ENCODE data around the gene UMAD1. TPM values are rescaled to one million over a fixed set of nuclear protein-coding genes. Genes with fewer than 3 reads are reported as not detected.

UMAD1 gene
- total RNA-seq, 1 donor: 17.0 TPM

DNA sequence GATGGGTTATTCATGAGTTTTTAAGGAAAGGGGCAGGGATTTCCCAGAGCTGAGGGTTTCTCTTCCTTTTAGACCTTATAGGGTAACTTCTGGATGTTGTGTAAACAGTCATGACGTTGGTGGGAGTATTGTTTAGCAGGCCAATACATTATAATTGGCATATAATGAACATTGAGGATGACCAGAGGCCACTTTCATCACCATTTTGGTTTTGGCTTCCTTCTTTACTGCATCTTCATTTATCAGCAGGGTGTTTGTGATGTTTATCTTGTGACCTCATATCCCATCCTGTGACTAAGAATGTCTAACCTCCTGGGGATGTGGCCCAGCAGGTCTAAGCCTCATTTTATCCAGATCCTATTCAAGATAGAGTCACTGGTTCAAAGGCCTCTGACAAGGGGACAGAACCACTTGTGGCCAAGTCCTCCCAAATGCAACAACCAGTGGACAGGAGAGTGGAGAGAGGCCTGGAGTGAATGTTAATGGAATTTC is 155.1 kb downstream of the UMAD1 start:
- Histone ChIP-seq H3K27ac (ENCODE audit: low read depth, low read length) (peak overlapping the region; percentile 34), H3K4me1 (ENCODE audit: insufficient read depth, low read length) (peaks cover 6% of the 10 kb centered on the region), H2AFZ (ENCODE audit: low read length) (no peak overlapping the region), H4K20me1 (ENCODE audit: insufficient read depth, low read length) (no peaks in the 10 kb centered on the region), H3K4me3 (ENCODE audit: insufficient read depth, low read length) (no peak overlapping the region), H3K4me2 (ENCODE audit: insufficient read depth, low read length) (no peak overlapping the region), H3K27me3 (ENCODE audit: insufficient read depth, low read length) (no peaks in the 10 kb centered on the region), H3K36me3 (ENCODE audit: insufficient read depth, low read length) (no peaks in the 10 kb centered on the region), H3K79me2 (ENCODE audit: insufficient read depth, low read length) (no peaks in the 10 kb centered on the region), H3K9me3 (ENCODE audit: low read depth, low read length) (no peaks in the 10 kb centered on the region)
- TF ChIP-seq, protein P1, sequence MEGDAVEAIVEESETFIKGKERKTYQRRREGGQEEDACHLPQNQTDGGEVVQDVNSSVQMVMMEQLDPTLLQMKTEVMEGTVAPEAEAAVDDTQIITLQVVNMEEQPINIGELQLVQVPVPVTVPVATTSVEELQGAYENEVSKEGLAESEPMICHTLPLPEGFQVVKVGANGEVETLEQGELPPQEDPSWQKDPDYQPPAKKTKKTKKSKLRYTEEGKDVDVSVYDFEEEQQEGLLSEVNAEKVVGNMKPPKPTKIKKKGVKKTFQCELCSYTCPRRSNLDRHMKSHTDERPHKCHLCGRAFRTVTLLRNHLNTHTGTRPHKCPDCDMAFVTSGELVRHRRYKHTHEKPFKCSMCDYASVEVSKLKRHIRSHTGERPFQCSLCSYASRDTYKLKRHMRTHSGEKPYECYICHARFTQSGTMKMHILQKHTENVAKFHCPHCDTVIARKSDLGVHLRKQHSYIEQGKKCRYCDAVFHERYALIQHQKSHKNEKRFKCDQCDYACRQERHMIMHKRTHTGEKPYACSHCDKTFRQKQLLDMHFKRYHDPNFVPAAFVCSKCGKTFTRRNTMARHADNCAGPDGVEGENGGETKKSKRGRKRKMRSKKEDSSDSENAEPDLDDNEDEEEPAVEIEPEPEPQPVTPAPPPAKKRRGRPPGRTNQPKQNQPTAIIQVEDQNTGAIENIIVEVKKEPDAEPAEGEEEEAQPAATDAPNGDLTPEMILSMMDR (IDR thresholded peaks at IDR 0.05; ENCODE audit: extremely low read depth, low read depth, low read length): no peak
- DNase-seq (ENCODE audit: insufficient read length, low spot score, missing footprints): no peak

DNA sequence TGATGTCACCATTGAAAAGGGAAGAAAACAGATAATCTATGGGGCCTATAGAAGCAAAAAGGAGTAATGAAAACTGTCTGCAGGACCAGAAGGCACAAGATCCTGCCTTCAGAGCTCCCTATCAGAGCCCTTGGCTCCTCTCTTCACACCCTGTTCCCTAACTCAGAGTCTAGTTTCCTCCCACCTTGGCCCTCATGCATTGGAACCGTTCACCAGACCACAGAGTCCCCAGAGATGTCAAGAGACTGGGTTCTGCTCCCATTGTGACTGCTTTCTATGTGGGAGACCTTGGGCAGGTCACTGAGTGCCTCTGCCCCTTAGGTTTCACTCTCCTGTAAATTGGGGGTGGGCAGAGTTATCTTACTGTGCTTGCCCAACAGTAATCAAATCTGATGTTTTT is 158.0 kb downstream of the UMAD1 start:
- TF ChIP-seq, protein P1 (IDR thresholded peaks at IDR 0.05; ENCODE audit: extremely low read depth, low read depth, low read length): no peak
- Histone ChIP-seq H2AFZ (ENCODE audit: low read length) (no peak overlapping the region), H3K27me3 (ENCODE audit: insufficient read depth, low read length) (no peaks in the 10 kb centered on the region), H3K36me3 (ENCODE audit: insufficient read depth, low read length) (no peaks in the 10 kb centered on the region), H3K4me2 (ENCODE audit: insufficient read depth, low read length) (no peak overlapping the region), H3K4me3 (ENCODE audit: insufficient read depth, low read length) (no peak overlapping the region), H3K4me1 (ENCODE audit: insufficient read depth, low read length) (peaks cover 6% of the 10 kb centered on the region), H3K79me2 (ENCODE audit: insufficient read depth, low read length) (no peaks in the 10 kb centered on the region), H3K9me3 (ENCODE audit: low read depth, low read length) (no peaks in the 10 kb centered on the region), H4K20me1 (ENCODE audit: insufficient read depth, low read length) (no peaks in the 10 kb centered on the region), H3K27ac (ENCODE audit: low read depth, low read length) (no peak overlapping the region)
- DNase-seq (ENCODE audit: insufficient read length, low spot score, missing footprints): no peak

DNA sequence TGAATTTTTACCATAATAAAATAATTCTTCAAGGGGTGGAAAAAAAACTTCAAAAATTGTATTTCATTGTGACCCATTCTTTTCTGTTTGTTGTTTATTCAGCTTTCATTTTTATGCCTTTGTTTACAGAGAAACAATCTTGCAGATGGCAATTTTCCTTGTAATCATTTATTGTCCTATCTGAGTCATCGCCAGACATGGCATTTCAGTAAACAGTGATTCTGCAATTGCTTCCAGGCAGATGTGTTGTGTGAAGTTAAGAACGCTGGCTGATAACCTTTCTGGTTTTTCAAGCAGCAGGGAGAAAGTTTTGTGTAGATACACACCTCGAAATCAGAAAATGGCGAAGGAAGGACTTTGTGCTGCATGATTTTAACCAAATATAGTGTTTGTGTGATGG is 158.6 kb downstream of the UMAD1 start:
- Histone ChIP-seq H3K4me2 (ENCODE audit: insufficient read depth, low read length) (no peak overlapping the region), H3K9me3 (ENCODE audit: low read depth, low read length) (no peaks in the 10 kb centered on the region), H3K4me3 (ENCODE audit: insufficient read depth, low read length) (no peak overlapping the region), H3K27ac (ENCODE audit: low read depth, low read length) (no peak overlapping the region), H3K4me1 (ENCODE audit: insufficient read depth, low read length) (peaks cover 6% of the 10 kb centered on the region), H2AFZ (ENCODE audit: low read length) (no peak overlapping the region), H3K36me3 (ENCODE audit: insufficient read depth, low read length) (no peaks in the 10 kb centered on the region), H4K20me1 (ENCODE audit: insufficient read depth, low read length) (no peaks in the 10 kb centered on the region), H3K79me2 (ENCODE audit: insufficient read depth, low read length) (no peaks in the 10 kb centered on the region), H3K27me3 (ENCODE audit: insufficient read depth, low read length) (no peaks in the 10 kb centered on the region)
- DNase-seq (ENCODE audit: insufficient read length, low spot score, missing footprints): no peak
- TF ChIP-seq, protein P1 (IDR thresholded peaks at IDR 0.05; ENCODE audit: extremely low read depth, low read depth, low read length): no peak

DNA sequence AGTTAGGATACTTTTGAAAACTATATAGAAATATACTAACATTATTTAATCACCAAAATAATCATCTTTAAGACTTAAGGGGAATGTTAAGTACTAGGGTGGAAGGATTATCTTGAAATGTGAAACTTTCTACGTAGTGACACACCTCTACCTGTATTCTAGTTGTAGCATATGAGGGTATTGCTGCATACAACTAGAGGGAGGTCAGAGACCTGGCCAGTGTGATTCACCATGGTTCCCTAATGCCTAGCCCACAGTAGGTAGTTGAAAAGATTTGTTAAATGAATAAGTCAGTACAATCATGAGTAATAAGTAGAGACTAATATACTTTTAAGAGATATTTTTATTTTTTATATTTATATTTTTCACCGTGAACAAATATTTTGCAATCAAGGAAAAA is 162.0 kb downstream of the UMAD1 start:
- Histone ChIP-seq H3K4me2 (ENCODE audit: insufficient read depth, low read length) (no peak overlapping the region), H3K27me3 (ENCODE audit: insufficient read depth, low read length) (no peaks in the 10 kb centered on the region), H3K36me3 (ENCODE audit: insufficient read depth, low read length) (no peaks in the 10 kb centered on the region), H4K20me1 (ENCODE audit: insufficient read depth, low read length) (no peaks in the 10 kb centered on the region), H3K9me3 (ENCODE audit: low read depth, low read length) (no peaks in the 10 kb centered on the region), H3K4me1 (ENCODE audit: insufficient read depth, low read length) (no peaks in the 10 kb centered on the region), H2AFZ (ENCODE audit: low read length) (no peak overlapping the region), H3K4me3 (ENCODE audit: insufficient read depth, low read length) (no peak overlapping the region), H3K27ac (ENCODE audit: low read depth, low read length) (no peak overlapping the region), H3K79me2 (ENCODE audit: insufficient read depth, low read length) (no peaks in the 10 kb centered on the region)
- TF ChIP-seq, protein P1 (IDR thresholded peaks at IDR 0.05; ENCODE audit: extremely low read depth, low read depth, low read length): no peak
- no peak for DNase-seq (ENCODE audit: insufficient read length, low spot score, missing footprints)
